Measurements from ENCODE around the gene EFHC2.
"Not testable (repeated sequence)": the region's sequence is repeated elsewhere in the genome, so short reads cannot be mapped to it uniquely, and the experiment has no call there.

The EFHC2 gene

GRCh38 chrX:44290718-44291117 is 52.8 kb downstream of the EFHC2 start:
- no peak for DNase-seq

GRCh38 chrX:44282753-44283152 is 60.7 kb downstream of the EFHC2 start:
- DNase-seq, result no peak

- DNase-seq, result no peak
These were observed 63.4 kb downstream of the EFHC2 start for GRCh38 chrX:44280116-44280515.

- no peak for DNase-seq
These were observed 69.4 kb downstream of the EFHC2 start for GRCh38 chrX:44274096-44274495.

GRCh38 chrX:44267861-44268260 is 75.6 kb downstream of the EFHC2 start:
- no peak for DNase-seq

DNA sequence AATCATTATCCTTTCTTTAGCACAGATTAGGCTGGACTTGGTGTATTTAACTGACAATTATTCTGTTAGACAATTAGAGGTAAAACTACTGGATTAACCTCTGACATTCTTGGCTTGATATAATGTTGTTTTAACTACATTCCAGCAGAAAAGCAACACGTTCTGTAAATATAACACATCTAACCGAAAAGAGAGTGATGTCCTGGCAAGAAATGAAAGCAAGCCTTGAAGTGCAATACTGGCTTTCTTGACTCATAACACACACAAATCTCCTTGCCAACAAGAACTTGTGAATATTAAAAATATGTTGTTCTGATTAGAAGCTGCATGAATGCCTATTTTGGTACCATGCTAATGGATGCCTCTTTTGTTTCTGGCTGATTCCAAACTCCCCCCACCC is 76.4 kb downstream of the EFHC2 start:
- DNase-seq, result no peak

- no peak for DNase-seq
These were observed 77.9 kb downstream of the EFHC2 start for GRCh38 chrX:44265559-44265958.

DNA sequence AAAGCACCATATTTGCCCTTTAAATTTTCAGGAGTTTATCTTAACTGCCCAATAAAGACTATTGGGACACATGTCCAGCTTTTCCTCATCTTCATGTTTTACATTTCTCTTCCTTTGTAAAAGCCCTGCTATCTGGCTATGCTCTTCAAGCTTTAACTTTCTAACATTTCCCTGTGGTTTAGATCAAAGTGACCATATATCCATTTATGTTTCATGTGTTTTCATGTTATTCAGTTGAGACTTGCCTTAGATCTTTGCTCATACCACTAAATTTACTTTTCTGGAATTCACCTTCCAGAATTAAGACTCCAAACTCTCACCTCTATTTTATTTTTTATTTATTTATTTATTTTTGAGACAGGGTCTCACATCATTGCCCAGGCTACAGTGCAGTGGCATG is 78.5 kb downstream of the EFHC2 start:
- DNase-seq, result no peak

DNA sequence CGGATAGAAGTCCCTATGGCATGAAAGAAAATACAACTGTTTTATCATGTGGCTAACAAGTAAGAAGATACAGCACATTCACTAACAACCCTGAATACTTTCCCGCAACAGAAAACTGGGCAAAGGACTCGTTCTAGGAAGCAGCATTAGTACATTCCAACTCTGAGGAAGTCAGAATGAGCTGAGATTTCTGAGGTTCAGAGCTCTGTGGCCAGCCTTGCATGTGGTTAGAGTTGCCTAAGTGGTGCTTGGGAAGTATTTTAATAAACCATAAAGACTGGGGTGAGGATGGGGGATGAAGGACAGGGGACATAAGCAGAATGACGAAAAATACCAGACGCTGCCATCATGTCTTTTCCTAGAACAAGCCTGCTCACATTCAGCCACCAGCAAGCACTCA is 82.2 kb downstream of the EFHC2 start:
- no peak for DNase-seq

DNA sequence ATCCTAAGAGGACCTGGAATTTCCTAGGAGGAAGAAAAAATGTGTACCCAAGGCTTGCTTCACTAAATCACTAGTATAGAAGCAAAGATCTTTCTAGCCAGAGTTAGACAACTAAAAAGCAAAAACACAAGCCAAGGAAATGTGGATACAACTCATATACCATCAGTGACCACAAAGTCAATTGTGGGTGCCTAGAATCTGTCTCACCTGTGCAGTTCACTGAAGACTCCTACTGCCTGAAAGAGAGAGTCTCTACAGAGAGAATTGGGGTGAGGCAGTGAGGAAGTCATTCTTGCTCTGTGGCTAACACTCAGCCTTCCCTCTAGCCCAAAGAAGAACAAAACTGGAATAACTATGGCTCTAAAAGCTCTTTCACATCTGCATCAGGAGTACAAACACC is 82.9 kb downstream of the EFHC2 start:
- DNase-seq, result no peak

GRCh38 chrX:44255742-44256141 is 87.7 kb downstream of the EFHC2 start:
- not testable (repeated sequence) for DNase-seq

DNA sequence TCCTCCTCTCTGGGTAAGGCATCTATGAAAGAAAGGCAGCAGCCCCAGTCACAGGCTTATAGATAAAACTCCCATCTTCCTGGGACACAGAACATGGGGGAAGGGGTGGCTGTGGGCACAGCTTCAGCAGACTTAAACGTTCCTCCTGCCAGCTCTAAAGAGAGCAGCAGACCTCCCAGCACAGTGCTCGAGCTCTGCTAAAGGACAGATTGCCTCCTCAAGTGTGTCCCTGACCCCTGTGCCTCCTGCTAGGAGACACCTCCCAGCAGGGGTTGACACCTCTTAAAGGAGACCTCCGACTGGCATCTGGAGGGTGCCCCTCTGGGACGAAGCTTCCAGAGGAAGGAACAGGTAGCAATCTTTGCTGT is 89.9 kb downstream of the EFHC2 start:
- DNase-seq, result no peak

DNA sequence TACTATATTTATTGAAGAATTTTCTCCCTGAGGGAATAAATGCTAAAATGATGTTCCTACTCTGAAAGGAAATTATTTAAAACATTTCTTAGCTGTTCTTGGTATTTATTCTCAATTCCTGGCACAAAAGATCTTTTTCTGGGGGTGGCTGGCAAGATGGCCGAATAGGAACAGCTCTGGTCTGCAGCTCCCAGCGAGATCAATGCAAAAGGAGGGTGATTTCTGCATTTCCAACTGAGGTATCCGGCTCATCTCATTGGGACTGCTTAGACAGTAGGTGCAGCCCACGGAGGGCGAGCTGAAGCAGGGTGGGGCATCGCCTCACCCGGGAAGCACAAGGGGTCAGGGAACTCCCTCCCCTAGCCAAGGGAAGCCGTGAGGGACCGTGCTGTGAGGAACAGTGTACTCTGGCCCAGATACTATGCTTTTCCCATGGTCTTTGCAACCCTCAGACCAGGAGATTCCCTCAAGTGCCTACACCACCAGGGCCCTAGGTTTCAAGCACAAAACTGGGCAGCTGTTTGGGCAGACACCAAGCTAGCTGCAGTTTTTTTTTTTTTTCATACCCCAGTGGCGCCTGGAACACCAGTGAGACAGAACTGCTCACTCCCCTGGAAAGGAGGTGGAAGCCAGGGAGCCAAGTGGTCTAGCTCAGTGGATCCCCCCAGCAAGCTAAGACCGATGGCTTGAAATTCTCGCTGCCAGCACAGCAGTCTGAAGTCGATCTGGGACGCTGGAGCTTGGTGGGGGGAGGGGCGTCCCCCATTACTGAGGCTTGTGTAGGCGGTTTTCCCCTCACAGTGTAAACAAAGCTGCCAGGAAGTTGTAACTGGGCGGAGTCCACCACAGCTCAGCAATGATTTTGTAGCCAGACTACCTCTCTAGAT is 90.5 kb downstream of the EFHC2 start:
- not testable (repeated sequence) for DNase-seq

GRCh38 chrX:44247468-44247867 is 96.0 kb downstream of the EFHC2 start:
- no peak for DNase-seq

DNA sequence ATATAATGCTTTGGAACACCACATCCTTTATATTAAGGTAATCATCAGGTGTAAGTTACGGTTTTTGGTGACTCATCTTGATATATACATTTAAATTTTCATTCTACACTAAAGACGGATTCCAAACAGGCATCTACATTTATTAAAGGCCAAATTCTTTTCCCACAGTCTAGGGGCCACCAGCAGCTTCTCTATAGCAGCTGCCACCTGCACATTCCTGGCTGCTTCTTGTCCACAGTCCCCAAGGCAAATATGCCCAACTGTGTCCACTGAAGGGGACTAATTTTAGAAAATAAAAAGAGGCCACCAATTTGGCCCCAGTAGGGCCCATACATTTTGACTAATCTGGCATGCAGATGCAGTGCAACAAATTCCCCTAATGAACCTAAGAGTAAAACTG is 96.6 kb downstream of the EFHC2 start:
- no peak for DNase-seq

GRCh38 chrX:44245733-44246132 is 97.7 kb downstream of the EFHC2 start:
- DNase-seq, result no peak

DNA sequence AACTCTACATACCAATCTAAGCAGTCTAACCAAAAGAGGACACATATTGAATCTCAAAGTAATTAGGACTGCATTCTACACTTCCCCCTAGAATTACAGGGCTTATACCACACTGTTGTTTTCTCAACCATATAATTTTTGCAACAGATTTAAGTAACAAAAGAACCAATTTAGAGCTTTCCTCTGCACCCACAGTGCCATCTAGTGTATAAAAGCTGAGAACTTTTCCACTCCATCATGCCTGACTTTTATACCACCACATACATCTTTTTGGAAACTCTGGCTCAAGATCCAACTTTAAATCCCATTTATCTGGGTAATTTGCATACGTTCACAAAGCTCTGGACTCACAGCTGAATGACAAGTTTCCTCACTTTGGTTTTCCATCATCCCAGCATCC is 99.5 kb downstream of the EFHC2 start:
- DNase-seq, result no peak

DNA sequence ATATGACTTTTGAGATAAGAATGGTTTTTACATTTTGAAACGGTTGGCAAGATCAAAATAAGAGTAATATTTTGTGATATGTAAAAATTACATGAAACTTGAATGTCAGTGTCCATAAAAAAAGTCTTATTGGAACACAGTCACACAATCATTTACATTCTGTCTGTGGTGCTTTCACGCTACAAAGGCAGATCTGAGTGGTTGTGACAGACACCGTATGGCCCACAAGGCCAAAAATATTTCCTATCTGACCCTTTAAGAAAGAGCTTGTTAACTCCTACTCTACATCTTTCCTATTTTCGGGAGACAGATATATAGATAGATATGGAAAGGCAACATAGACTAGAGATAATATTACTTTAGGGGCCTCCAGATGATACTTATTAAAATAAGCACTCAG is 101.9 kb downstream of the EFHC2 start:
- DNase-seq, result no peak

- no peak for DNase-seq
These were observed 103.4 kb downstream of the EFHC2 start for GRCh38 chrX:44240036-44240435.

- no peak for DNase-seq
These were observed 104.4 kb downstream of the EFHC2 start for GRCh38 chrX:44239036-44239435.

- DNase-seq, result no peak
These were observed 107.9 kb downstream of the EFHC2 start for GRCh38 chrX:44235534-44235933.

DNA sequence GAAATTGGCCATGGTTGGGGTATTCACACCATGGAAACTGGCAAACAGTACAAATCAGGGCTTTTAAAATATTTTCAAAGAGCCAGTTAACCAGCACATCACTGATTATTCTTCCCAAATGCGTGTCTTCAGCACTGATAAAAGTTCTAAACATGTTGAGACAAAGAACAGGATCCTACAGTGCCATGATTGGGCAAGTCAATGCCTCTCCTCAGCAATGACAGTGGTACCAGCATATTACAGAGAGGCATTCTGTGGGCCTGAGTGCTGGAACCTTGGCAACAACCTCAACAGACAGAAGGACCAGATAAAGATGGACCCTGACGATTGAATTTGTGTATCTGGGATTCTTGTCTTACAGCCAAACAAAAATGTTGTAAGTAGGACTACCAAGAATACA is 108.9 kb downstream of the EFHC2 start:
- DNase-seq, result no peak

DNA sequence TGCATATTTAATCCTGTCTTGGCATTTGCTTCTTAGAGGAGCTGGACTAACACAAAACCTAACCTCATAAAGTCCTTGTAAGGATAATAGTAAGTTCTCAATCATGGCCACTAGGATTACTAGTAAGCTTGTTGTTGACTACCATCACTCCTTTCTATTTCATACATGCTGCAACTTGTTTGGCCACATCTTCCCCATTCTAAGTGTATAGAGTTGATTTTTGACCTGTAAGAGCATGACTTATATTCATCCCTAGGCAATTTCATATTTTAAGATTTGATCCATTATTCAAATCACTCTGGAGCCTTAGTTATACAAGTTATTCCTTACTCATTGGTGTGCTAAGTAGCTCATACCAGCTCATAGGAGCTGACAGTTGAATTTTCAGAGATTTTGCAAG is 109.4 kb downstream of the EFHC2 start:
- DNase-seq, result no peak

DNA sequence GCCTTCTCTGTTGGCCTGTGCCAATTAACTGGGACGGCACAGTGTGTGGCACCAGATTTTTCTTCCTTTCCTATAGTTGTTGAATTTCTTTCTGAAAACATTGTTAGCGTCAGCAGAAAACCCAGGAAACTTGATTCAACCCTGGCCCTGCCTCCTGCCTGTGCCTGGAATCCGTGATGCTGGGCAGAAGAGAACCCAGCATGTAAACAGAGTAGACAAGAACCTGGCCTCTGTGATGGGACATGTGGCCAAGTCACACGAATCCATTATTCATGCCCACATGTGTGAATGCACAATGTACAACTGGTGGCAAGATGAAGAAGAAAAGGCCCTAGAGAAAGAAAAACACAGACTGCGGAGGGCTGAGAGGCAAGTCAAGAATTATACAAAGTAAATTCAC is 111.4 kb downstream of the EFHC2 start:
- DNase-seq, result no peak

DNA sequence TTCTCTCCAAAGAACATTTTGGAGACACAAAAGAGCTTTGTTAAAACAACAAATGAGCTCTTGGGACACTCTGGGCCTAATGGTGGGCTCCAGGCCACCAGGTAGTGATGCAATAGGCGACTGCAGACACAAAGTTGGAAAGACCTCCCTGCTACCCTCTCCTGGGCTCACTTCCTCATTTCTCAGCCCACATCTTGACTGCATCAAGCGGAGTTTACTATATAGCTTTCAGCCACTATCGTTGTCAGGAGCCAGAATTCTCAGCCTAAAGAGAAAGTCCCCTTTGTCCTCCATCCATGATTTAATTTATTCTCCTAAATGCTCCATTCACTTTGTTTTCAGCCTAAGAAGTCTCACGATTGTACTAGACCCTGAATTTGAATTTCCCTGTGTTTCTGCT is 114.9 kb downstream of the EFHC2 start:
- DNase-seq, result no peak
